Measurements from ENCODE around the gene AAK1. TPM values are rescaled to one million over a fixed set of nuclear protein-coding genes. Genes with fewer than 3 reads are reported as not detected.

AAK1 gene
- total and polyA plus RNA-seq, 2 of the 13 experiments (the other 11 are each of a cell fraction or from before 2014, with no cell fraction given) = 9.8 to 10.3 TPM

DNA sequence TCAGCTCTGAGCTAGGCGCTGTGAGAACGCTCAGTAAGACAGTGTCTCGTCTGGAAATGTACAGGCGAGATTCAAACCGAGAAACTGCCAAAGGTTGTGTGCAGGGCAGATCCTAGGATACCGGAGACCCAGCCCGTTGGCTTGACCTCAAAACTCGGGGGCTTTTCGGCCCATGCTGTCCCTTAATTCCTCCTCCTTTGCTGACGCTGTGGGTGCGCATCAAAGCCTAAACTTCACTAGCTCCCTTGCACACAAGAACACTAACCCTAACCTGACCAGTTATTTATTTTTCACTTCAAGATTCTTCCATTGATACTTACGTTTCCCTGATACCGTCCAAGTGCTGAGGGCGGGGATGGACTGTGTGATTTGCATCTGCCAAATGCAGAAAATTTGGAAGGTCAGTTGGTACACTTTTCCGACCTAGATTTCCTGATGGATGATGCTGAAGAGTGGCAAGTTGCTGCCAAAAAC is 1.0 kb upstream of the AAK1 start:
- Histone ChIP-seq H3K27ac (ENCODE audit: extremely low read length, insufficient read depth, low read length) (peak overlapping the region; percentile 92), H3K4me2 (ENCODE audit: low read depth, low read length) (peak overlapping the region; percentile 96), H3K4me3 (replicated peaks in 1 of 3; ENCODE audit: insufficient read depth in 1 of 3, low read depth in 2 of 3, low read length in 3 of 3) (peak overlapping the region; percentile 78 to 94 (median 88)), H2AFZ (ENCODE audit: low read length) (peak overlapping the region; percentile 55), H3K27me3 (ENCODE audit: control insufficient read depth in 1 of 2, insufficient read depth in 2 of 2, low read length in 2 of 2) (peaks cover 0 to 3% of the 10 kb centered on the region in 2 experiments; a peak in 1 of 5 replicates), H3K79me2 (ENCODE audit: insufficient read depth, low read length) (peaks cover 33% of the 10 kb centered on the region), H3K36me3 (replicated peaks in 1 of 2; ENCODE audit: control insufficient read depth in 1 of 2, insufficient read depth in 2 of 2, low read length in 2 of 2) (no peaks in the 10 kb centered on the region), H4K20me1 (ENCODE audit: insufficient read depth, low read length) (no peaks in the 10 kb centered on the region), H3K4me1 (ENCODE audit: insufficient read depth, low read length) (peaks cover 43% of the 10 kb centered on the region), H3K9me3 (ENCODE audit: low read length) (no peaks in the 10 kb centered on the region), H3K9ac (ENCODE audit: insufficient read depth, low read depth, low read length) (peak overlapping the region; percentile 91)
- intact Hi-C loops (cut with micrococcal nuclease; ENCODE audit: unreplicated experiment) = loop anchor here (5.0 kb wide), 3 partner anchors 68 to 183 kb away; partner anchors contain the start of gene GMCL1
- DNase-seq (ENCODE audit: low spot score) (no peak), ATAC-seq (no peak), FAIRE-seq (no peak)
- ChIA-PET CTCF (ENCODE audit: low intra/inter-chr PET ratio, low total read pairs) (no interaction called here), POLR2A (interaction anchor here (1.0 to 3.3 kb wide), 6 partner anchors 40 to 561 kb away, joined by 3 to 15 read pairs (median 4); no protein-coding TSS in a partner anchor)
- no TSS peak for BruUV-seq (replicated peaks)
- in situ Hi-C loops (cut with HindIII; ENCODE audit: extremely low pct_ligation_motif_present, low pct_unique_long_range_greater_than_20kb) = no loop called here
- 3% methylated on average over 15 of the region's 15 CpGs for WGBS (ENCODE audit: low lambda C conversion rate)
- TF ChIP-seq, protein P1, sequence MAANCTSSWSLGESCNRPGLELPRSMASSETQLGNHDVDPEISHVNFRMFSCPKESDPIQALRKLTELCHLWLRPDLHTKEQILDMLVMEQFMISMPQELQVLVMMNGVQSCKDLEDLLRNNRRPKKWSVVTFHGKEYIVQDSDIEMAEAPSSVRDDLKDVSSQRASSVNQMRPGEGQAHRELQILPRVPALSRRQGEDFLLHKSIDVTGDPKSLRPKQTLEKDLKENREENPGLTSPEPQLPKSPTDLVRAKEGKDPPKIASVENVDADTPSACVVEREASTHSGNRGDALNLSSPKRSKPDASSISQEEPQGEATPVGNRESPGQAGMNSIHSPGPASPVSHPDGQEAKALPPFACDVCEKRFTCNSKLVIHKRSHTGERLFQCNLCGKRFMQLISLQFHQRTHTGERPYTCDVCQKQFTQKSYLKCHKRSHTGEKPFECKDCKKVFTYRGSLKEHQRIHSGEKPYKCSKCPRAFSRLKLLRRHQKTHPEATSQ (CRISPR knock-in tag; IDR thresholded peaks at IDR 0.05; ENCODE audit: borderline replicate concordance) = no peak
- TF ChIP-seq FOXA3 (CRISPR knock-in tag; IDR thresholded peaks at IDR 0.05) (peak; percentile 8; the same call in 1 of the 2 replicates), ZBTB49 (CRISPR knock-in tag; IDR thresholded peaks at IDR 0.05; ENCODE audit: borderline replicate concordance) (no peak), ZC3H4 (CRISPR knock-in tag; IDR thresholded peaks at IDR 0.05; ENCODE audit: borderline replicate concordance) (0 out of 2 replicates have a peak, but pooled peaks have one; percentile 2), SNAPC5 (CRISPR knock-in tag; IDR thresholded peaks at IDR 0.05; ENCODE audit: borderline replicate concordance) (no peak), TEAD3 (CRISPR knock-in tag; optimal IDR thresholded peaks at IDR 0.05; ENCODE audit: borderline replicate concordance) (peak; percentile 10), TIGD3 (CRISPR knock-in tag; IDR thresholded peaks at IDR 0.05; ENCODE audit: borderline replicate concordance) (no peak), ZNF615 (CRISPR knock-in tag; IDR thresholded peaks at IDR 0.05; ENCODE audit: borderline replicate concordance) (0 out of 2 replicates have a peak, but pooled peaks have one; percentile 46), ZSCAN30 (CRISPR knock-in tag; IDR thresholded peaks at IDR 0.05) (0 out of 2 replicates have a peak, but pooled peaks have one; percentile 21), ELF1 (CRISPR knock-in tag; IDR thresholded peaks at IDR 0.05) (peak; percentile 13; the same call in 1 of the 2 replicates), SSRP1 (CRISPR knock-in tag; IDR thresholded peaks at IDR 0.05) (0 out of 2 replicates have a peak, but pooled peaks have one; percentile 73), ZNF879 (CRISPR knock-in tag; IDR thresholded peaks at IDR 0.05) (no peak), THYN1 (CRISPR knock-in tag; IDR thresholded peaks at IDR 0.05; ENCODE audit: borderline replicate concordance, low read depth) (no peak), AHR (CRISPR knock-in tag; IDR thresholded peaks at IDR 0.05) (0 out of 2 replicates have a peak, but pooled peaks have one; percentile 43), ZNF570 (CRISPR knock-in tag; IDR thresholded peaks at IDR 0.05; ENCODE audit: borderline replicate concordance) (no peak), RCOR2 (CRISPR knock-in tag; IDR thresholded peaks at IDR 0.05) (no peak), HDAC2 (CRISPR knock-in tag; IDR thresholded peaks at IDR 0.05) (peak; percentile 30; the same call in 1 of the 2 replicates), ZMAT3 (CRISPR knock-in tag; conservative IDR thresholded peaks at IDR 0.05) (no peak)
